ENCODE results near the gene ARHGEF6. TPM values are rescaled to one million over a fixed set of nuclear protein-coding genes. Genes with fewer than 3 reads are reported as not detected.
"Not testable (repeated sequence)": the region's sequence is repeated elsewhere in the genome, so short reads cannot be mapped to it uniquely, and the experiment has no call there.

The ARHGEF6 gene
- total RNA-seq, 2 experiments from 2014 or later: 56.1 to 58.5 TPM

DNA sequence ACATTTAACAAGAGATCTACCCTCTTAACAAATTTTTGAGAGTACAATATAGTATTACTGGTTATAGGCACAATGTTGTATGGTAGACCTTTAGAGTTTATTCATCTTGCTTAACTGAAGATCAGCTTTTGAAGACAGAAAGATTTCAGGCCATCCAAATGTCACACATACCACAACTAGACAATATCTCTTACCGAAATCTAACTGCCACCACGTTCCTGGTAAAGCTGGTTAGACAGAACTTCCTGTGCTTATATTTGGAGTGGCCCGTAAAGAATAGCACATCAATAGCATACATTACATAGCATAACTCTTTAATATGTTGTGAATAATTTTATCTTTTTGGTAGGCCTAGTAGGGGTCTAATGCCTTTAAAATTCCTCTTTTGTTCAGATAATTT is 29.8 kb upstream of the ARHGEF6 start:
- Mint-ChIP-seq H3K36me3 (ENCODE audit: low read depth) (no peaks in the 10 kb centered on the region), H3K27me3 (ENCODE audit: low read depth) (no peaks in the 10 kb centered on the region), H3K27ac (no peak overlapping the region), H3K9me3 (no peaks in the 10 kb centered on the region), H3K4me1 (ENCODE audit: low read depth) (peaks cover 10% of the 10 kb centered on the region), H3K4me3 (no peak overlapping the region)
- intact Hi-C loops (cut with micrococcal nuclease): no loop called here
- DNase-seq: no peak
- CTCF ChIA-PET: interaction anchor here (1.1 to 1.5 kb wide), 2 partner anchors 37 to 115 kb away, joined by 3 to 4 read pairs; no protein-coding TSS in a partner anchor

DNA sequence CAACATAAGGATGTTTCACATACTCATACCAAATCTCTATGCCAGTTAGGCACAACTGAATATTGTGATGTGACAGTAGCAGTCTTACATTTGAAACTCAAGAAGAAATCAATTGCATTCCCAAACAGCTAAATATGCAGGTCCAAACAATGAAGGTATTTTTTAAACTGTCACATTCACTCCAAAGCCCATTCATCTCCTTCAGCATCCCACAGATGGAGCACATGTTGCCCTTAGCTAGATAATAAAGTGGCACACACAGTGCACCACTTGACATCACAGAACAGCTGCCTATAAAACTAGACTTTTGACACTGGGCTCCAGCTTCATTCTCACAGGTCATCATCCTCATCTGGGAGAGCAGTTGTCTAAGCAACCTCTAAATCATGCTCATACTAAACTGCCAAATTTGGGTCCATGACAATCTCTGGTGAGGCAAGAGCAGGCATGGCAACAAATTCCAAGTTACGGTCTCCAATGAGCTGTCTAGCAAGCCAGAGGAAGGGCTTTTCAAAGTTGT is 26.2 kb upstream of the ARHGEF6 start:
- H3K4me3 Mint-ChIP-seq: no peak overlapping the region
- intact Hi-C loops (cut with micrococcal nuclease): loop anchor here (5.0 kb wide), 1 partner anchor 35 kb away; no protein-coding TSS in a partner anchor
- no peak for DNase-seq
- no peaks in the 10 kb centered on the region for H3K27me3 Mint-ChIP-seq (ENCODE audit: low read depth)
- H3K27ac Mint-ChIP-seq: no peak overlapping the region
- CTCF ChIA-PET: no interaction called here
- H3K36me3 Mint-ChIP-seq (ENCODE audit: low read depth): no peaks in the 10 kb centered on the region
- no peaks in the 10 kb centered on the region for H3K9me3 Mint-ChIP-seq
- peaks cover 13% of the 10 kb centered on the region for H3K4me1 Mint-ChIP-seq (ENCODE audit: low read depth)

DNA sequence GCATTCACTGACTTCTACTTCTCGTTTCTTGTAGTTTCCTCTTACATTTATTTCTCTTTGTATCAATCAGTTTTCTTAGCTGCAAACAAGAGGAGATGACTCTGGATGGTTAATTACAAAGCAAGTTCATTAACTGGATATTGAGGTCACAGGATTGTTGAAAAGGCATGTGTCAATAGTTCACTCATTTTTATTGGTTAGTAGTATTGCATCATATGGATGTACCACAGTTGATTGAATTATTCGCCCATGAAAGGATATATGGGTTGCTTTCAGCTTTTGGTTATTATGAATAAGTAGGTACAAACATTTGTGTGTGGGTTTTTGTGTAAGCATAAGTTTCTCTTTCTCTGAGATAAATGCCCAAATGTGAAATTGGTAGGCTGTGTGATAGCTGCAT is 21.8 kb upstream of the ARHGEF6 start:
- Mint-ChIP-seq H3K36me3 (ENCODE audit: low read depth) (no peaks in the 10 kb centered on the region), H3K9me3 (no peaks in the 10 kb centered on the region), H3K4me1 (ENCODE audit: low read depth) (peaks cover 16% of the 10 kb centered on the region), H3K27ac (no peak overlapping the region), H3K27me3 (ENCODE audit: low read depth) (no peaks in the 10 kb centered on the region), H3K4me3 (no peak overlapping the region)
- CTCF ChIA-PET: no interaction called here
- DNase-seq: no peak
- intact Hi-C loops (cut with micrococcal nuclease): no loop called here

DNA sequence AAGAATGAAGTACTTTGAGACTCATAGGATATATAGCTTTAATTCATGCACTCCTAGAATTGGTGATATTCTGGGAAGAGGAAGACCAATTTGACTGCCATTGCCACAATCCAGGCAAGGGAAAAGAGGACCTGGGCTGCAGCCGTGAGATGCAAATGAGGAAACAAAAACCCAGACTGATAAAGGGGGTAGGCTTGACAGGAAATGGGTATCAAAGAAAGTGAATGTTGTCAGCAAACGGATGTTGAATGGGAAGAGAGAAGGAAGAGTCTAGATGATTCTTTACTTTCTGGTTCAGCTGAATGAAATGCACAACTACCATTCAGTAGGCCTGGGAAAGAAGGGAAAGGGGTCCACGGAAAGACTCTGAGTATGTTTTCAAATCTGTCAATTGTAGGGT is 17.1 kb upstream of the ARHGEF6 start:
- DNase-seq: no peak
- Mint-ChIP-seq H3K4me3 (no peak overlapping the region), H3K27me3 (ENCODE audit: low read depth) (no peaks in the 10 kb centered on the region), H3K36me3 (ENCODE audit: low read depth) (no peaks in the 10 kb centered on the region), H3K9me3 (peaks cover 7% of the 10 kb centered on the region), H3K4me1 (ENCODE audit: low read depth) (peaks cover 18% of the 10 kb centered on the region), H3K27ac (peak overlapping the region; percentile 46)
- intact Hi-C loops (cut with micrococcal nuclease): no loop called here
- CTCF ChIA-PET: no interaction called here

DNA sequence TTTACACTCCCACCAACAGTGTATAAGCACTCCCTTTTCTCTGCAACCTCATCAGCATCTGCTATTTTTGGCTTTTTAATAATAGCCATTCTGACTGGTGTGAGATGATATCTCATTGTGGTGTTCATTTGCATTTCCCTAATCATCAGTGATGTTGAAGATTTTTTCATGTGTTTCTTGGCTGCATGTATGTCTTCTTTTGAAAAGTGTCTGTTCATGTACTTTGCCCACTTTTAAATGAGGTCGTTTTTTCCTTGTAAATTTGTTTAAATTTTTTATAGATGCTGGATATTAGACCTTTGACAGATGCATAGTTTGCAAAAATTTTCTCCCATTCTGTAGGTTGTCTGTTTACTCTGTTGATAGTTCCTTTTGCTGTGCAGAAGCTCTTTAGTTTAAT is 14.4 kb upstream of the ARHGEF6 start:
- CTCF ChIA-PET: interaction anchor here (0.6 to 1.3 kb wide), 3 partner anchors 13 to 42 kb away, joined by 3 to 4 read pairs (median 3); no protein-coding TSS in a partner anchor
- H3K36me3 Mint-ChIP-seq (ENCODE audit: low read depth): not testable (repeated sequence)
- peaks cover 18% of the 10 kb centered on the region for H3K4me1 Mint-ChIP-seq (ENCODE audit: low read depth)

DNA sequence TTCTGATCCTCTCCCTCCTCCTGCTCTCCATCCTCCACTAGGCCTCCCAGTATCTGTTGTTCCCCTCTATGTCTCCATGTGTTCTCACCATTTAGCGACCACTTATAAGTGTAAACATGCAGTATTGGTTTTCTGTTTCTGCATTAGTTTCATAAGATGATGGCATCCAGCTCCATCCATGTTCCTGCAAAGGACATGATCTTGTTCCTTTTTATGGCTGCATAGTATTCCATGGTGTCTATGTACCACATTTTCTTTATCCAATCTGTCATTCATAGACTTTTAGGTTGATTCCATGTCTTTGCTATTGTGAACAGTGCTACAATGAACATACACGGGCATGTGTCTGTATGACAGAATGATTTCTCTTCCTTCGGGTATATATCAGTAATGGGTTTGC is 13.9 kb upstream of the ARHGEF6 start:
- DNase-seq; H3K27me3 Mint-ChIP-seq (ENCODE audit: low read depth); H3K36me3 Mint-ChIP-seq (ENCODE audit: low read depth); H3K27ac Mint-ChIP-seq; H3K4me3 Mint-ChIP-seq; intact Hi-C loops (cut with micrococcal nuclease); H3K9me3 Mint-ChIP-seq: not testable (repeated sequence)
- CTCF ChIA-PET: interaction anchor here (1.3 kb wide), 1 partner anchor 41 kb away, joined by 3 read pairs; no protein-coding TSS in a partner anchor
- peaks cover 18% of the 10 kb centered on the region for H3K4me1 Mint-ChIP-seq (ENCODE audit: low read depth)

More for the DNA sequence above, 14.4 kb upstream of the ARHGEF6 start:
- DNase-seq; H3K27me3 Mint-ChIP-seq (ENCODE audit: low read depth); H3K9me3 Mint-ChIP-seq; H3K4me3 Mint-ChIP-seq; intact Hi-C loops (cut with micrococcal nuclease); H3K27ac Mint-ChIP-seq: not testable (repeated sequence)

DNA sequence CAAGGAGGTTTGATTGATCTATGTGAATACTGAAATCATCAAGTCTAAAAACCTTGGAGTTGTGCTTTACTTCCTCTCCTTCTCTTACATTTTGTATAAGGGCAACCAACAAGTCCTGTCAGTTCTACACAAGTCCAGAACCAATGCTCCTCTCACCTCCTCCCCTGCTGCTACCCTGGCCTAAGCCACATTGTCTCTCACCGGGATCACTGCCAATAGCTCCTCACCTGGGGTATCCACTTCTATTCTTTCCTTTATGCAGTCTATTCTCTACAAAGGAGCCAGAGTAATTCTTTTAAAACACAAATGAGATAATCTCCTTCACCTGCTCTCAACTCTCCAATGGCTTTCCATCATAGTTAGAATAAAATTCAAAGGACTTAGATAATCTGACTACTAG is 13.3 kb upstream of the ARHGEF6 start:
- no peak overlapping the region for H3K4me3 Mint-ChIP-seq
- H3K36me3 Mint-ChIP-seq (ENCODE audit: low read depth): no peaks in the 10 kb centered on the region
- no peak for DNase-seq
- no peak overlapping the region for H3K27ac Mint-ChIP-seq
- peaks cover 16% of the 10 kb centered on the region for H3K4me1 Mint-ChIP-seq (ENCODE audit: low read depth)
- peaks cover 7% of the 10 kb centered on the region for H3K9me3 Mint-ChIP-seq
- CTCF ChIA-PET: no interaction called here
- no peaks in the 10 kb centered on the region for H3K27me3 Mint-ChIP-seq (ENCODE audit: low read depth)
- intact Hi-C loops (cut with micrococcal nuclease): no loop called here

DNA sequence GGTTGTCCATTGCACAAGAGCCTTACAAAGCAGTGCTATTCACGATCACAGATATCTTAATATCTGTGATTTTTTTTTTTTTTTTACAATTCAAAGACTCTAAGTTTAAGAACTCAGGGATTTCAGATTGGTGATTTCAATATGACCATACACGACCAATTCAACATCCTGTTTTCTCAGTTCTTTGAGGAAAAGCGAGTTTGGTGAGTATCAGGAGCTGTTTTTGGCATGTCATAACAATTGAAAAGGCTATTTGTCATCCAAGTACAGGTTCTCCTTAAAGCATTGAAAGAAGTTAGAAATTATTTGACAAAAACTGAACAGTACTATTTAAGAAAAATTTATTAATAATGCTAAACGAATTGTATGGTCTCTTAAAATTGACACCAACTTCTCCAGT is 9.1 kb upstream of the ARHGEF6 start:
- intact Hi-C loops (cut with micrococcal nuclease): no loop called here
- DNase-seq: no peak
- Mint-ChIP-seq H3K27ac (no peak overlapping the region), H3K9me3 (peaks cover 2% of the 10 kb centered on the region), H3K36me3 (ENCODE audit: low read depth) (no peaks in the 10 kb centered on the region), H3K4me1 (ENCODE audit: low read depth) (peaks cover 5% of the 10 kb centered on the region), H3K4me3 (no peak overlapping the region), H3K27me3 (ENCODE audit: low read depth) (no peaks in the 10 kb centered on the region)
- CTCF ChIA-PET: no interaction called here

DNA sequence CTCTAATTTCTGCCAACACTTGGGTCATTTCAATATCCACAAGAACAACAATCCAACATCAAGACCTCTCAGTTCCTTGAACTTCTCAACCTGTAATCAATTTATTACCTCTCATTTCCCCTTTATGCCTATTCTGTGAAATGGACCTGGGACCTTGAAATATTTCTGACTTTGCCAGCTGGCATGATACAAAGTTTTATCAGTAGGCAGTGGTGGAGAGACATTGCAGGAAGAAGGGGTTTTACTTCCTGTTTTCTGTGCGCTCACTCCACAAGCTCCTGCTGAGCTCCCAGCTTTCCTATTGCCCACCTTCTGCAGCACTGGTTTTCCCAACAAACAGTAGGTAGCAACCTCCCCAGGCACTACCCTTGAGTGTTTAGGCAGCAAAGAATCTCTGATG is 3.5 kb upstream of the ARHGEF6 start:
- H3K27ac Mint-ChIP-seq: no peak overlapping the region

DNA sequence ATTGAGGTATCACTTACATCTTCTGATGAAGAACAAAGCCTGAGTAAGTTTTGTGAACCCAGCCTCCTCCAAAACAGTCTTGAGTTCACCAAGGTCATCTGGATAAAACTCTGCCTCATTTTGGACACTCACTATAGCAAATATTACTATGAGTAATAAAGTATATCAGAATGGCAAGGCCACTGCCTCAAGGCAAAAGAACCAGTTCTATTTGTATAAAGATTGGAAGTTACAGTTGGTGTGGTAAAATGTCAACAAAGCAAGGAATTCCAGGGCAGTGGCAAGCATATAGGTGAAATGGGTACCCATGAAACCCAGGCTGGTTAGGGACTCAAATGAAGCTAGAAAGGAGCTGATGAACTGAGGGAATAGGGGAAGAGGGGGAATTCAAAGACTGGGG is 2.4 kb upstream of the ARHGEF6 start:
- Mint-ChIP-seq H3K27ac (no peak overlapping the region), H3K9me3 (no peaks in the 10 kb centered on the region), H3K36me3 (ENCODE audit: low read depth) (peaks cover 9% of the 10 kb centered on the region), H3K4me1 (ENCODE audit: low read depth) (peaks cover 32% of the 10 kb centered on the region), H3K27me3 (ENCODE audit: low read depth) (no peaks in the 10 kb centered on the region), H3K4me3 (no peak overlapping the region)
- CTCF ChIA-PET: no interaction called here
- DNase-seq: no peak
- intact Hi-C loops (cut with micrococcal nuclease): no loop called here

More for the DNA sequence above, 3.5 kb upstream of the ARHGEF6 start:
- DNase-seq: no peak
- H3K27me3 Mint-ChIP-seq (ENCODE audit: low read depth): no peaks in the 10 kb centered on the region
- no peaks in the 10 kb centered on the region for H3K9me3 Mint-ChIP-seq
- intact Hi-C loops (cut with micrococcal nuclease): no loop called here
- H3K4me1 Mint-ChIP-seq (ENCODE audit: low read depth): peaks cover 32% of the 10 kb centered on the region
- H3K36me3 Mint-ChIP-seq (ENCODE audit: low read depth): peaks cover 3% of the 10 kb centered on the region
- H3K4me3 Mint-ChIP-seq: no peak overlapping the region
- CTCF ChIA-PET: no interaction called here

DNA sequence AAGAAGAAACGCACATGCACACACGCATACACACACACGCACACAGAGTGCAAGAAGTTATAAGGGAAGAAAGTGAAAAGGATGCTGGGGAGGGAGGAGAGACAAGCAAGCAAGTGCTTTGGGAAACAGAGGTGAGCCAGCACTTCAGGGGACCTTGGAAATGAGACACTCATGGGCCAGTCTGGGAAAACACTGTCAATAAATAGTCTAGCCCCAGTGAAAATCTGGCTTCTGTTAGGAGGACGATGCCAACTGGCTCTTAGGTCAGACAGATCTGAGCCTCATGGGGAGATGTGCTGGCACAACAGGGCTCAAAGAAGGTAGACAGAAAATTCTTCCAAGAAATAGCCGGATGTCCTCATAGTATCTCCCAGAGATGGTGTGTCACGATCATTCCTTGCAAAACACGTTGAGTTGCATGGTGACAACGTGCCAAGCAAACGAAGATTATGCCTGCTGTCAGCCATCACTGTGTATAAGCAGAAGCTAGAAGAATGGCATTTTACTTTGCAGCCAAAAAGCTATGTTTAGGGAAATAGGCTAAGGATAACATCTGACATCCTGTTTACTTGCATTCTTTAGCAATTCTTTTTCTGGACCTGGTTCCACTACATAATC is 557 bp upstream of the ARHGEF6 start:
- H3K27me3 Mint-ChIP-seq (ENCODE audit: low read depth): no peaks in the 10 kb centered on the region
- DNase-seq: no peak
- peaks cover 44% of the 10 kb centered on the region for H3K4me1 Mint-ChIP-seq (ENCODE audit: low read depth)
- intact Hi-C loops (cut with micrococcal nuclease): loop anchor here (2.0 kb wide), 2 partner anchors 70 to 86 kb away; no protein-coding TSS in a partner anchor
- no peaks in the 10 kb centered on the region for H3K9me3 Mint-ChIP-seq
- H3K4me3 Mint-ChIP-seq: peak overlapping the region; percentile 90
- H3K36me3 Mint-ChIP-seq (ENCODE audit: low read depth): peaks cover 13% of the 10 kb centered on the region
- CTCF ChIA-PET: interaction anchor here (0.6 kb wide), 1 partner anchor 14 kb away, joined by 4 read pairs; no protein-coding TSS in a partner anchor
- H3K27ac Mint-ChIP-seq: peak overlapping the region; percentile 99

DNA sequence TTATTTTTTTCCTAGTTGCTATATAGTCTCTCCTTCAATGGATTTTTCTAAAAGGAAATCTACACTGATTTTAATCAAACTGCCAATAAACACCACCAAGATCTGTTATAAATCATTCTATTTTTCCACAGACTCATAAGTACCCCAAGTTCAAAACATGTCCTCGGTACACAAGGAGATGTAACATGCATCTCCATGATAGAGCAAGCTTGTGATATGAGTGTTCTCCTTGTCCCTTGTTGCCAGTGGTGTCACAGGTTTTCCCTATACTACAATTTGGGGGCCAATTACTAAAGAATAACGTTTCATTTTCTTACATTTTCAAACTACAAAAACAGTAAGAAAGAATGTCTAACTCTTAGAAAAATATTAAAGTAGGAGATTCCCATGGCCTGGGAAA is 491 bp downstream of the ARHGEF6 start:
- no peak for DNase-seq
- CTCF ChIA-PET: interaction anchor here (0.7 kb wide), 1 partner anchor 34 kb away, joined by 3 read pairs; no protein-coding TSS in a partner anchor
- Mint-ChIP-seq H3K4me3 (peak overlapping the region; percentile 90), H3K36me3 (ENCODE audit: low read depth) (peaks cover 13% of the 10 kb centered on the region), H3K9me3 (no peaks in the 10 kb centered on the region), H3K27ac (peak overlapping the region; percentile 99), H3K27me3 (ENCODE audit: low read depth) (no peaks in the 10 kb centered on the region), H3K4me1 (ENCODE audit: low read depth) (peaks cover 54% of the 10 kb centered on the region)
- intact Hi-C loops (cut with micrococcal nuclease): loop anchor here (1.0 to 2.0 kb wide), 3 partner anchors 69 to 129 kb away; no protein-coding TSS in a partner anchor

DNA sequence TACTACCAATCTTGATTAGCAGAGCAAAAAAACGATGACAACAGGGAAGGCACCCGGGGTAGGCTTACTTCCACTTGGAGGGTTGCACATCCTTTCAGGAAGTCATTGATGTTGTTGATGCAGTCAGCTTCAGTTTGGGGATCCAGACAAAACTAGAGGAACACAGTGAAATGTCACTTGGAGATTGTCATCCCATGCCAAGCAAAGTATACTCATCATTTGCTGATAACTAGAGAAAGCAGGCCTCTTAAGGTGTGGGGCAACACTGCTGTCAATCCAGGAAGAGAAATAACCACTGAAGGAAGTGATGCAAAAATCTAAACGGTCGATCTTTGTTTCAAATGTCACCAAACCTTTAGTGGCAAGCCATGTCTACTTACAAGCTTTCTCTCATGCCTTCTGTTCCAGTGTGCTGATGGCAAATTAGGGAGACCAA is 1.4 kb downstream of the ARHGEF6 start:
- H3K9me3 Mint-ChIP-seq: no peaks in the 10 kb centered on the region
- peaks cover 13% of the 10 kb centered on the region for H3K36me3 Mint-ChIP-seq (ENCODE audit: low read depth)
- peak overlapping the region; percentile 99 for H3K27ac Mint-ChIP-seq
- DNase-seq: peak; percentile 54
- H3K27me3 Mint-ChIP-seq (ENCODE audit: low read depth): no peaks in the 10 kb centered on the region
- CTCF ChIA-PET: interaction anchor here (1.1 kb wide), 1 partner anchor 68 kb away, joined by 4 read pairs; no protein-coding TSS in a partner anchor
- intact Hi-C loops (cut with micrococcal nuclease): loop anchor here (1.0 to 10.0 kb wide), 7 partner anchors 11 to 1255 kb away; partner anchors contain the start of genes INTS6L and RBMX
- peak overlapping the region; percentile 90 for H3K4me3 Mint-ChIP-seq
- H3K4me1 Mint-ChIP-seq (ENCODE audit: low read depth): peaks cover 60% of the 10 kb centered on the region

Data from activated naive CD4-positive, alpha-beta T cell treated with anti-CD3 and anti-CD28 coated beads for 36 hours (primary cell).